ENCODE measurements around the gene HOXB5.

Gene HOXB5

GRCh38 chr17:48570325-48571023 lies 23.1 kb downstream of the HOXB5 start:
- no peak for DNase-seq

GRCh38 chr17:48569674-48570324 lies 23.8 kb downstream of the HOXB5 start:
- no peak for DNase-seq

GRCh38 chr17:48569240-48569582 lies 24.4 kb downstream of the HOXB5 start:
- DNase-seq = no peak

- no peak for DNase-seq
These were observed 24.9 kb downstream of the HOXB5 start for GRCh38 chr17:48568499-48569239.

GRCh38 chr17:48567646-48568354 lies 25.8 kb downstream of the HOXB5 start:
- no peak for DNase-seq

GRCh38 chr17:48567209-48567608 lies 26.4 kb downstream of the HOXB5 start:
- DNase-seq = no peak

GRCh38 chr17:48566717-48567116 lies 26.9 kb downstream of the HOXB5 start:
- DNase-seq = no peak

GRCh38 chr17:48565925-48566710 lies 27.5 kb downstream of the HOXB5 start:
- no peak for DNase-seq

GRCh38 chr17:48565022-48565554 lies 28.5 kb downstream of the HOXB5 start:
- DNase-seq = no peak

- DNase-seq = no peak
These were observed 29.2 kb downstream of the HOXB5 start for GRCh38 chr17:48564188-48565021.

- no peak for DNase-seq
These were observed 29.8 kb downstream of the HOXB5 start for GRCh38 chr17:48563867-48564187.

- no peak for DNase-seq
These were observed 30.2 kb downstream of the HOXB5 start for GRCh38 chr17:48563385-48563838.

GRCh38 chr17:48562934-48563333 lies 30.6 kb downstream of the HOXB5 start:
- no peak for DNase-seq

GRCh38 chr17:48561884-48562810 lies 31.4 kb downstream of the HOXB5 start:
- no peak for DNase-seq

- no peak for DNase-seq
These were observed 33.5 kb downstream of the HOXB5 start for GRCh38 chr17:48559840-48560817.

- no peak for DNase-seq
These were observed 34.3 kb downstream of the HOXB5 start for GRCh38 chr17:48559122-48559839.

GRCh38 chr17:48558831-48559121 lies 34.8 kb downstream of the HOXB5 start:
- no peak for DNase-seq

GRCh38 chr17:48558057-48558830 lies 35.3 kb downstream of the HOXB5 start:
- no peak for DNase-seq

Data from DMS79 (cell line).